ENCODE results near the gene SDR42E2. TPM values are rescaled to one million over a fixed set of nuclear protein-coding genes. Genes with fewer than 3 reads are reported as not detected.

Gene SDR42E2
- total RNA-seq, 1 donor from 2014 or later: not detected

- no peaks in the 10 kb centered on the region for H3F3A ChIP-seq (ENCODE audit: low read depth)
- no peak overlapping the region for H3K27ac ChIP-seq
- DNase-seq (ENCODE audit: low spot score): no peak
- H3K79me2 ChIP-seq (ENCODE audit: low read depth): no peaks in the 10 kb centered on the region
- Mint-ChIP-seq H3K27me3 (ENCODE audit: insufficient read depth, low read depth) (no peaks in the 10 kb centered on the region), H3K9me3 (no peaks in the 10 kb centered on the region), H3K36me3 (no peaks in the 10 kb centered on the region), H3K27ac (no peak overlapping the region), H3K4me1 (no peaks in the 10 kb centered on the region), H3K4me3 (no peak overlapping the region)
- no peak overlapping the region for H2AFZ ChIP-seq (replicated peaks)
- H3K9me3 ChIP-seq (ENCODE audit: low read depth): no peaks in the 10 kb centered on the region
- no peaks in the 10 kb centered on the region for H4K20me1 ChIP-seq (ENCODE audit: low read depth)
- no peak overlapping the region for H3K9ac ChIP-seq
- H3K36me3 ChIP-seq: no peaks in the 10 kb centered on the region
- H3K4me1 ChIP-seq: no peaks in the 10 kb centered on the region
- no peak overlapping the region for H3K4me3 ChIP-seq
- no peaks in the 10 kb centered on the region for H3K27me3 ChIP-seq
- TF ChIP-seq CTCF (IDR thresholded peaks at IDR 0.05): no peak
- no peak overlapping the region for H3K4me2 ChIP-seq
These were observed 62.8 kb downstream of the SDR42E2 start for GRCh38 chr16:22225060-22225459.

- H3K4me1 Mint-ChIP-seq: peaks cover 2% of the 10 kb centered on the region
- H3K27ac ChIP-seq: no peak overlapping the region
- TF ChIP-seq CTCF (IDR thresholded peaks at IDR 0.05) (no peak), EZH2phosphoT487 (IDR thresholded peaks at IDR 0.05) (no peak), EZH2 (IDR thresholded peaks at IDR 0.05) (no peak)
- H4K20me1 ChIP-seq (ENCODE audit: low read depth): no peaks in the 10 kb centered on the region
- no peaks in the 10 kb centered on the region for H3K9me3 Mint-ChIP-seq
- no peaks in the 10 kb centered on the region for H3K79me2 ChIP-seq (ENCODE audit: low read depth)
- no peaks in the 10 kb centered on the region for H3F3A ChIP-seq (ENCODE audit: low read depth)
- no peak overlapping the region for H3K4me3 Mint-ChIP-seq
- DNase-seq (ENCODE audit: low spot score): no peak
- no peaks in the 10 kb centered on the region for H3K4me1 ChIP-seq
- no peak overlapping the region for H3K27ac Mint-ChIP-seq
- peaks cover 5% of the 10 kb centered on the region for H3K36me3 Mint-ChIP-seq
- H3K27me3 Mint-ChIP-seq (ENCODE audit: insufficient read depth, low read depth): no peaks in the 10 kb centered on the region
- H3K4me2 ChIP-seq: no peak overlapping the region
- H3K27me3 ChIP-seq: no peaks in the 10 kb centered on the region
- H3K36me3 ChIP-seq: no peaks in the 10 kb centered on the region
- no peak overlapping the region for H3K4me3 ChIP-seq
- no peaks in the 10 kb centered on the region for H3K9me3 ChIP-seq (ENCODE audit: low read depth)
- no peak overlapping the region for H3K9ac ChIP-seq
- H2AFZ ChIP-seq (replicated peaks): no peak overlapping the region
These were observed 67.6 kb downstream of the SDR42E2 start for GRCh38 chr16:22229889-22230288.

- no peaks in the 10 kb centered on the region for H3F3A ChIP-seq (ENCODE audit: low read depth)
- no peaks in the 10 kb centered on the region for H3K27me3 Mint-ChIP-seq (ENCODE audit: insufficient read depth, low read depth)
- no peaks in the 10 kb centered on the region for H3K36me3 ChIP-seq
- H3K79me2 ChIP-seq (ENCODE audit: low read depth): no peaks in the 10 kb centered on the region
- no peak overlapping the region for H3K4me3 ChIP-seq
- no peak overlapping the region for H3K27ac ChIP-seq
- TF ChIP-seq EZH2 (IDR thresholded peaks at IDR 0.05) (no peak), EZH2phosphoT487 (IDR thresholded peaks at IDR 0.05) (no peak), CTCF (IDR thresholded peaks at IDR 0.05) (no peak)
- no peaks in the 10 kb centered on the region for H3K27me3 ChIP-seq
- H2AFZ ChIP-seq (replicated peaks): no peak overlapping the region
- peaks cover 5% of the 10 kb centered on the region for H3K36me3 Mint-ChIP-seq
- DNase-seq (ENCODE audit: low spot score): no peak
- no peaks in the 10 kb centered on the region for H3K4me1 ChIP-seq
- no peaks in the 10 kb centered on the region for H3K9me3 Mint-ChIP-seq
- no peak overlapping the region for H3K27ac Mint-ChIP-seq
- H3K9ac ChIP-seq: no peak overlapping the region
- H3K4me3 Mint-ChIP-seq: no peak overlapping the region
- H3K4me1 Mint-ChIP-seq: peaks cover 2% of the 10 kb centered on the region
- H3K9me3 ChIP-seq (ENCODE audit: low read depth): no peaks in the 10 kb centered on the region
- H3K4me2 ChIP-seq: no peak overlapping the region
- no peaks in the 10 kb centered on the region for H4K20me1 ChIP-seq (ENCODE audit: low read depth)
These were observed 70.2 kb downstream of the SDR42E2 start for GRCh38 chr16:22232277-22233036.
